Suppressor macrophage treated with lipopolysaccharide for 1 hour (primary cell): ENCODE measurements around the gene TBX3.
A peak's percentile ranks its signal among the peaks of the same experiment; 100 is the strongest.

ENCODE experiments used
- DNase-seq, 3 donors: peaks; one replicate each; pipeline ENCODE4 v3.0.0-alpha.2; 2020 to 2022

The TBX3 gene

GRCh38 chr12:114666746-114667668, 17.0 kb downstream of the TBX3 start:
- no peak for DNase-seq

- DNase-seq: no peak
Observed at GRCh38 chr12:114665411-114666260, 18.3 kb downstream of the TBX3 start.

- no peak for DNase-seq
Observed at GRCh38 chr12:114664651-114665320, 19.2 kb downstream of the TBX3 start.

GRCh38 chr12:114662512-114663177, 21.3 kb downstream of the TBX3 start:
- DNase-seq: peak; percentile 78 to 80 (median 79)

GRCh38 chr12:114661245-114661644, 22.7 kb downstream of the TBX3 start:
- no peak for DNase-seq

- DNase-seq: no peak
Observed at GRCh38 chr12:114659084-114659483, 24.9 kb downstream of the TBX3 start.

GRCh38 chr12:114658002-114658441, 26.0 kb downstream of the TBX3 start:
- DNase-seq: no peak

GRCh38 chr12:114657597-114657920, 26.4 kb downstream of the TBX3 start:
- no peak for DNase-seq

- DNase-seq: no peak
Observed at GRCh38 chr12:114656906-114657596, 26.9 kb downstream of the TBX3 start.

GRCh38 chr12:114655934-114656749, 27.8 kb downstream of the TBX3 start:
- no peak for DNase-seq

- DNase-seq: no peak
Observed at GRCh38 chr12:114649585-114649984, 34.4 kb downstream of the TBX3 start.

GRCh38 chr12:114648711-114649110, 35.3 kb downstream of the TBX3 start:
- DNase-seq: no peak

GRCh38 chr12:114638790-114639435, 45.1 kb downstream of the TBX3 start:
- DNase-seq: no peak

- peak in 1 of 3 donors; percentile 7 for DNase-seq
Observed at GRCh38 chr12:114636723-114637480, 47.1 kb downstream of the TBX3 start.

GRCh38 chr12:114631242-114631641, 52.7 kb downstream of the TBX3 start:
- no peak for DNase-seq

GRCh38 chr12:114628199-114628598, 55.8 kb downstream of the TBX3 start:
- no peak for DNase-seq

GRCh38 chr12:114627393-114627792, 56.6 kb downstream of the TBX3 start:
- no peak for DNase-seq

- DNase-seq: peak; percentile 67 to 80 (median 72)
Observed at GRCh38 chr12:114625294-114625851, 58.6 kb downstream of the TBX3 start.

GRCh38 chr12:114623737-114624136, 60.2 kb downstream of the TBX3 start:
- DNase-seq: no peak
